Skin of body (tissue), 2 donors: ENCODE results near the gene CLIC5. TPM values are rescaled to one million over a fixed set of nuclear protein-coding genes. Genes with fewer than 3 reads are reported as not detected.
A peak's percentile ranks its signal among the peaks of the same experiment; 100 is the strongest.
"Not testable (repeated sequence)": the region's sequence is repeated elsewhere in the genome, so short reads cannot be mapped to it uniquely, and the experiment has no call there.

Experiments
- DNase-seq: peaks from one replicate; lab custom pipeline; 2025; lab: John Stamatoyannopoulos, UW
- total RNA-seq: library from RNA; depleted of rRNA; stranded (reverse); fragments of >200 nt; gene quantifications from one replicate; pipeline ENCODE4 v1.2.3, GENCODE V29; 2014

Gene CLIC5
- total RNA-seq, 1 donor from 2014 or later = 4.0 TPM

DNA sequence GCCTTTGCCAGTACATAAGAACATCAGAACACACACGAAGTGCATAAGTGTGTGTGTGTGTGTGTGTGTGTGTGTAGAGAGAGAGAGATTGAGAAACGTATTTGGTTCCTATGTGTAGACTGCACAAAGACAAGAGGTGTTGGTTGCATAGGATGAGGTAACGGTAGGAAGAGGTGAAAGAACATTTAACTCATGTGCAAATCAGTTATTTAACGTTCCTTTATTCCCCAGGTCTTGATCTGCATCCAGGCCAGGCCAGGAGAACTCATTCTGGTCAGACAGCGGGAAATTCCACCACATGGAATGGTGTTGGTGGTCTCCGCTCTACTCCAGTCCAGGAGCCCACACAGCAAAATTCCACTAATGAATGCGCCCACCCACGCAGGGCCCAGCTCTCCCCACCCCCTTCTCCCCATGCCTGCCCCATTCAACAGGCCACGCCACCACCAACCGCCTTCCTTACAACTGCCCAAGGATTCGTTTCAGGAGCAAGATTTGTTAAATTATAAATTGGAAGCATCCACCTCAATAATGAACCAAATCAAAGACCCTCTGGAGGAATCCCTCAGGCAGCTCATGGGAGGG is 86.8 kb downstream of the CLIC5 start:
- DNase-seq = no peak

DNA sequence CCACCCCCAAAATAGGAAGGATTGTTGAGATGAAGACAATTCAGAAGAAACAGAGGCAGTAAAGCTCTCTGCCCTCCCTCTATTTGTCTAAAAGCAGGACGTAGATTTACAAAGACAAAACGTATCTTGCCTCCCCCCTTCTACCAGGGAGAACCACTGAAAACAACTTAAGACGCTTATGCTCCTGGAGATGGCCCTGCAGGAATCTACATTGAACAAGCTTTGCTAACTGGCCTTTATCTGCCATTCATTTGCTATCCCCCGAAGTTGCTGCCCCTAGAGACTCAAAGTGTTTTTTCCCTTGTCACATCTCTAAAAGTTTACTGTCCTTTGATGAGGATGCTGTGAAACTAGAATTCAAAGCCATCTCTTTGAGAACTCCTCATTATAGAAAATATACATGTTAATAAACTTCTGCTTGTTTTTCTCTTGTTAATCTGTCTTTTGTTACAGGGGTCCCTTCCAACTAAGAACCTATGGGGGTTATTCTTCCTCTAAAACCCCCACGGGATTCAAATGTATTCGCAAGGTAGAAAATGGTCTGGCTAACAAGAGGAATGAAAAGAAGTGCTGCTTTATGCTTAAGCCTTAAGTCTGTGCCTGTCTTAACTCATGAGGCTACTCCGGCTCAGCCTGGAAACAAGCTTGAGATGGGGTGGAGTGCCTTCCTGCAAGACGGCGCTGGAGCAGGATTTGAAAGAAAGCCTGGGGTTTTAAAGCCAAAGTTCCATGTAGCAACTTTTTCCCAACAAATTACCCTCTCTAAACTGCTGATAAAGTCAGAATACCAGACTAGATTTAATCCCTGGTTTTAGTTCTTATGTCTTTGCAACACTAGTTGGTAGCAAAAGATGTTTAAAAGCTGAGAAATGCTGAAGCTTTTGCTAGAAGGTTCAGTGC is 88.0 kb downstream of the CLIC5 start:
- no peak for DNase-seq

DNA sequence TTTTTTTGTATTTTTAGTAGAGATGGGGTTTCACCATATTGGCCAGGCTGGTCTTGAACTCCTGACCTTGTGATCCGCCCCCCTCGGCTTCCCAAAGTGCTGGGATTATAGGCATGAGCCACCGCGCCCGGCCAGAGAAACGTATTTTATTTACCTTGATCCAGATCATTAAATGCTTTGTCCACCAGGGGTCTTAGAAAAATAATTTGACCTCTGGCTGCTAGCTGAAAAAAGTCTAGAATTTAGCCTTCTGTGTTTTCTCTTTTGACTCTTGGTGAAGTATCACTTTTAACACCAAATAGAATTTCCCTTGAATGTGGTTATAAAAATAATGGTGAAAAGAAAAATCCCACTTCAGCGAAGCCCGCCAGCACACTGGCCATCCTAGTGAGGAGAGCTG is 89.2 kb downstream of the CLIC5 start:
- not testable (repeated sequence) for DNase-seq

DNA sequence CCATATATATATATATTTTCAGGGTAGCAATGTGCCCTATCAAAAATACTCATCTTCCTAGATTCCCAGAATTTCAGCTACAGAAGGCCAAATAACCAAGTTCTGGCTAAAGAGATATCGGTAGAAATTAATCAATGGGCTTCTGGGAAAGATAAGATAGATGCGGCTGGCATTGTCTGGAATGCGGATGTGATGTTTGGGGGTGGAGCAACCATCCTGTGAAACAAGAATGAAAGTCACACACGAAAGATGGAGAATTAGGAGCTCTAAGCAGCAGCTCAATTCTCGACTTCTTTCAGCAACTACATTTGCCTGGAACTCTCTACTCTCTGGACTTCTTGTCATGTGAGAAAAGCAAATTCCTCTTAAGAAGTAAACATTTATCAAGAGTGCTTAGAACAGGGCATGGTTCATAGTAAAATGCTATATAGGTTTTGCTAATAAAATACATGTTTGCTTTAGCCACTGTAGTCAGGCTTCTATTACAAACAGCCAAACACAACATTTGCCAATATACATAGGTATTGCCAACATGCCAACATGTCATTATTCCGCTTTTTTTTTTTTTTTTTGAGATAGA is 90.8 kb downstream of the CLIC5 start:
- DNase-seq = no peak

DNA sequence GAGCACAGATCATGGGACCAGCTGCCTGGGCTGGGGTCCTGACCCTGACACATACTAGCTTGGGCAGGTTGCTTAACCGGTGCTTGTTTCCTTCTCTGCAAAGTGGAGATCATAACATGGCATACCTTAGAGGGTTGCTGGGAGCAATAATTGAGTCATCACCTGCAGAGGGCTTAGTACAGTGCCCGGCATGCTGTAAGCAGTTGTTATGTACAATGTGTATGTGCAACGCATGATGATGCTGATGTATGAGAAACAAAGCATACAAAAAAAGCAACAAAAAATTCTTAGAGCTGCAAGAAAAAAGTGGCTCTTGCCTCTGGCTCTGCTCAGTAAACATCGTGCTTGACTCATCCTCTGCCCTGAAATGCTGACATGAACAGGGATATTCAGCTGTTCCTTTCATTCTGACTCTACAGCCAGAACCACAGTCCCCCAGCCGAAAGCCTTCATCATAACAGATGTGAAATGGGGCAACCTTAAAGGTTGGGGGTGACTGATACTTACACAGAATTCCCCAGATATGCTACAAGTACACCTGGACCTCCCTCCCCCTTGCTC is 91.7 kb downstream of the CLIC5 start:
- no peak for DNase-seq

DNA sequence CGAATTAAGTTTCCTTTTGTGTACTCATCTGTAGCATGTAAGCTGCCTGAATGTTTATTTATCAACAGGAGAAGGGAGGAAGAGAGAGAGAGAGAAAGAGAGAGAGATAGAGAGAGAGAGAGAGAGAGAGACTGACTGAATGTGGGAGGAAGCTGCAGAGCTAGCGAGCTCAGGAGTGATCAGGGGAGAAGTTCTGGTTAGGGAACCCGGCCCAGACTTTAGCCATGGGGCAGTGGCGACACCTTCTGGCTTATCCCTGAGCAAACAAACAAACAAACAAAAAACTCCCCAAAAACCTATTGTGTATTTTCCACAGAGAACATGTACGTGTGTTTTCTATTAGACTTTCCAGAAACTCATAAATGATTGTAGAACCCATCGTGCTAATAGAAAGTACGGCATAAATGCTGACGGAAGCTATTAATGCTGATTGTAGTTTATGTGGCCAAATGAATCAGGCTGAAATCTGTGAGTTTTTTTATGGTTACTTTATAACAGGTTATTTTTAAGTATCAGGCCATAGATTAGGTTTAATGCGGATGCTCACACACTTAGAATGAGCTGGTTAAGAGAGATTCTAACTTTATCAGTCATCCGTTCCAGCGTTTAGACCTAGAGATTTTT is 92.8 kb downstream of the CLIC5 start:
- peak; percentile 88 for DNase-seq

DNA sequence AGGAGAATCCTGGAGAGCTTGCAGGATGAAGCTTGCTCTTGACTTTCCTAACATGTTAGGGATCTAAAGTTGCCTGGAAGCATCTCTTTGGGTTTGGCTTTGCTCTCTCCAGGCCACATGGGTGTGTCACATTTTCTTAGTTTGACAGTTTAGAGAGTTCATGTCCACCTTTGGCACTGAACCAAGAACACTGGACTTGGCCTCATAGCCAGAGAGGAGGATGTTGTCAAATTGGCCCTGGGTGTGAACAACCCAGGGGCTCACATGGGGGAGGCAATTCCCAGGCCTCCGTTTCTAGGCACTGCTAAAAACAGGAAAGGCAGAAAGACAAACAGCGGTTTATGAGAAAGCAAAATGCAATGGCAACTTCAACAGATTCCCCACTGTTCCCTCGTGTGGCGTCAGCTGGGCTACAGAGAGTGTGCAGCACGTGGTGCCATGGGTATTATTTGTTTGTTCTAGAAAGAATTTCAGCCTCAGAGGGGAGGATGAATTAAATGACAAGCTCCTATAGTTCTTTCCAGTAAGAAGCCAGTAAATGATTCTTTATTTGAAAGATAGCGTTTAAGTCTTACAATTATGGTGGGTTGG is 93.9 kb downstream of the CLIC5 start:
- no peak for DNase-seq

DNA sequence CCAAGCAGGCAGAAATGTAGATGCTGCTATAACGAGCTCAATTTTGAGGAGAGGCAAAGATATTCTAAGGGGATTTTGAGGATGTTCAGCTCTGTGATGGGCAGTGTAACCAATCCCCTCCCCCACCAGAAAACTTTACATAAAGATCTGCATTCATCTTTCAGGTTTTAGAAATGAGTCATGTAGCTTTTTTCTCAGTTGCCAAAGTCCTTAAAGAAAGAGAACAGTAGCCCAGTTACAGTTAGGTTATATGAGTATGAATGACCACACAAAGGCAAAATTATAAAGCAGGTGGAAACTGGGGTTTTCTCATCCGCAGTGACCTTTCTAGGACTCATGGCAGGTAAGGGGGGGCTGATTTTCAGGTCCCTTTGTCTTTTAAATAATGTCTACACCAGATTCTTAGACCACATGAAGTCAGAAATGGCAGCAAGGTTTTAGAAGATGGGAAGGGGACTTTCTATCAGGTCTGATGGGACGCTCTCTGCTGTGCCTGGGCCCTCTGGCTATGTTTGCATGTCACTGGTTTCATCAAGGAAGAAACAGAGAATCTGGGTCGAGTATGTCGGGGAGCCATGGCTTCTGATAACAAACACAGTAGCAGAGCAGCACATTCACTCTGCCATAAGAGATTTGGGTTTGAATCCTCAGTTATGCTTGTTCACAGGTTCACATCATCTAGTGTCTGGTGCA is 94.7 kb downstream of the CLIC5 start:
- DNase-seq = no peak

DNA sequence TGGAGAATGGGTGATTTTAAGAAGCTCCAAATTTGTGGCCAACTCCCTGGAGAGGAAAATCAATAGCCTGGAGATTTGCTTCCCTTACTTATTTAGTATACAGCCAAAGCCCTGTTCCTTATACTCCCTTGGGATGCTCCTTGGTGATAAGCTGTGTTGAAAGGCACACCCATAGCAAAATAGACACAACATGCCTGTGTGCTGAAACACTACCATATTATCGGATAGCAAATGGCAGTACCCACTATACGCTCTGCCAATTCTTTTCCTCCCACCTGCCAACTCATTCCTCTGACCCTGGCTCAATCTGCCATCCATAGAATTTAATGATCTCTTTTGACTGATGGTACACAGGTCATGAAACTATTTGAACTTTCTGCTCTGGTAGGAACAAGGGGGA is 98.2 kb downstream of the CLIC5 start:
- no peak for DNase-seq

DNA sequence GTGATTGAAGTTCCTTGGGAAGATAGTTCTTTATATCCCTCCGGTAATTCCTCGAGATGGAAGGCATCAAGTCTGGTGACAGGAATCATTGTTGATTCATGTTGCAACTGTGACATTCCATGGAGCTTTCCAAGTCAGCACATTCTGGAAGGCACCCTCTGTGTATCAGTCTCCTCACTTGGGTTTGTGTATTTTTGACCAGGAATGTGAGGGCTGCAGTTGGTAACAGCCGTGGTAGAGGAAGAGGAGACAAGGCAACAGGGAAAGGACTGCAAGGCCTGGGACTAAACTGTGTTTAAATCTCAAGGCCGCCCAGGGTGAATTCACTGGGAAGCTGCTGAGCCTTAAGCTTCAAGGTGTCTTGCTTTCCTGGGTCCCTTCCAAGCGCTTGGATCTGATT is 99.0 kb downstream of the CLIC5 start:
- DNase-seq = no peak

DNA sequence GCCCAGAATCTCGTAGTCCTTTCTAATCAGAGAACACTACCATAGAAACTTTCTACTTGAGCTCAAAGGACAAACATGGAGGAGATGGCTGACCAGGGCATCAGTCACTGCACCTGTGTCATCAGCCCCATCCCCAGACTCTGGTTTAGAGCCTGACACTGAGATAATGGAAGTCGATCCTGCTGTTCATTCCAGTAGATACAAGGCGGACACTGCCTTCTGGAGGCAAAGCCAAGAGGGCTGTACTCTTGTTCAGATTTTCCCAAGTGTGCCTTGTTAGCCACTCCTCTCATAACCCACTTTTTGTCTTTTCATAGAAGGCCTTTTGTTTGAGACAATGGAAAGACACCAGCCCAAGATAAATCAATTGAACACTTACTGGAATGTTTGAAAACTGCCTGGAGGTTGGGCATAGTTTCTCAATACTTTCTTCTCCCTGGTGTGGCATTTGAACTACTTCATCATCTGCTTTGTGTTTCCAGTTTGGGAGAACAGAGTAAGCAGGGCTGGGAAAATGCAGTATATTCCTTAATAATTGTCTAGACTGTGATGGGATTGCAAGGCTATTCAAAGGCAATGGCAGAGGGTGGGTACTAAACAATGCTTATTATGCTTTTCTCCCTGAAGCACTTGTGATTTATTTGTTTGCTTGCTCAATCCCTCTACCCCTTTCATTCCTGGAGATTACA is 99.7 kb downstream of the CLIC5 start:
- DNase-seq = no peak

DNA sequence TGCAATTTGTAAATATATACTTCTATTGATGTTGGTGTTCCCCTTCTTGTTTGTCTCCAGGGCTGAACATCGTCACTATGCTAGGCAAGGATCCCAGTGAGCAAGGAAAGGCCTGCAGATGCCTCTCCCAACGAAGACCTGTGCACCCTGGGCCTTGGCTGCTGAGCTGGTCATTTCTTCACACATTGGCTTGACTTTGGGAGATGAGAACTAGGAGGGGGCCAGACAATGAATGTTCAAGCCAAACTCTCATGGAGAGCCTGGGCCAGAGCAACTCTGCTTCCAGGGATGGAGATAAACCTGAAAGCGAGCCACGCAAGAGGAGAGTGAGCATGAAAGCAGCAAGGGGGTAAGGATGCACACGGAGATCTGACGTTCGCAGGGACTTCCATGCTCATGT is 104.0 kb downstream of the CLIC5 start:
- no peak for DNase-seq

DNA sequence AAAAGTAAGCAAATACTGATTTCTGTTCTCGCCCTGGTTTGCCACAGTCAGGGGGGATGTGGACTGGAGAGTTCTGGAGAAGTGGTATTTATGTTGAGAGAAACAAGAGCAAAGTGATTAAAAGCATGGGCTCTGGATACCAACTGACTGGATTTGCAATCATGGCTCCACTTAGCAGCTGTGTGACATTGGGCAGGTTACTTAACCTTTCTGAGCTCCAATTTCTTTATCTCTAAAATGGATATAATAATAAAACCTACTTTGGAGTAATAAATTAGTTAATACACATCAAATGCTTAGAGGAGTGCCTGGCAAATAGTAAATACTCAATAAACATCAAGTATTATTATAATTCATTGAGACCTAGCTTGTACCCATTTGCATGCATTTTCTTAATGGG is 111.7 kb downstream of the CLIC5 start:
- DNase-seq = no peak

DNA sequence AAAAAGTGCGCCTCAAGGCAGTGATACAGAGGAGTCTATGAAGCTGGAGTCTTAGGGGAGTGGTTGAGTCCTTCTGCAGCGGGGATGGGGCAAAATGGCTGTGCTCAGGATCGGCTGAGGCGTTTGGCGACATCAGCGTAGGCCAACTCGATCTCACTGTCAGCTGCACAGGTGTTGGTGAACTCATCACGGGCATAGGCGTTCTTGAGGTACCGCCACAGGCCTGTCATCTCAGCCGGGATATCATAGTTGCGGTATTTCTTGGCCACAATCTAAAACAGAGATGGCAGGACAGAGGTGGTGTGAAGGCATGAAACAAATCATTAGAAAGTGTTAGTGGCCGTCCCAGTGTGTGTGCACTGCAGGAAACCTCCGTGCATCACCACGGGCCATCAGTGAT is 112.7 kb downstream of the CLIC5 start:
- no peak for DNase-seq

DNA sequence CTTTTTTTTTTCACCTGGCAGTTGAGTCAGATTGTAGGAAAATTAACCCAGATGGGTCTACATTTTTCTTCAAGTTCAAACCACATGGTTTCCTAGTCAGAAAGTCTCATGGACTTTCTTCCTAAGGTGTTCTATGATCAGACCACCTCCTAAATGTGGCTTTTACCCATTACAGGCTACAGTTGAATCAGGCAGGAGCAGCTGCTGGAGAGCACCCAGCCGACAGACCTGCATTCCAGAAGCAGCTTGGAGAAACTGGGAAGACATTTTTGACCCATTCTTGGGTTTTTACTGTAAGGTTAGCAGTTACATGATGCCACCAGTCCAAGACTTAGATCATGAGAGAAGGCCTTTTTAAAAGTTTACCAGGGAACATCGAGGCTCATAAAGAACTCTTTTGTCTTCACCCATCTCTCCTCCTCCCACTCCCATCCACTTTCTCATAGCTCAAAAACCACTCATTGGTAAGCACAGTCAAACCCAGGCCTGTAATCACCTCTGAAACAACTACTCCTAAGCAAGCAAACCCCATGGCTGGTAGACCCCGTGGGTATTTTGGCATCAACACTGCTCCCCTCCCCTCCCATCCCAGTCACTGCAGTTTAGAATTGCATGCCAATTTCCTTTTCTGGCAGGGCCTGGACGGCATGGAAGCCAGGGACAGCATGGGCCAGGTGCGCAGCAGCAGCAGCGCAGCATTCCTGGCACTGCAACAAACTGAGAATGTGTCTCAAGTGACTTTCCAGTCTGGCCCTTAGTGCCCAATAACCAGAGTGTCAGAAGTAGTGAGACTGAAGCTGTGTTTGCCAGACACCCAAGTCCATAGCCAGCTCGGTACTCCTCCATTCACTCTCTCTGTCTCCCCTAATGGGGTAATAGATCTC is 113.7 kb downstream of the CLIC5 start:
- no peak for DNase-seq

DNA sequence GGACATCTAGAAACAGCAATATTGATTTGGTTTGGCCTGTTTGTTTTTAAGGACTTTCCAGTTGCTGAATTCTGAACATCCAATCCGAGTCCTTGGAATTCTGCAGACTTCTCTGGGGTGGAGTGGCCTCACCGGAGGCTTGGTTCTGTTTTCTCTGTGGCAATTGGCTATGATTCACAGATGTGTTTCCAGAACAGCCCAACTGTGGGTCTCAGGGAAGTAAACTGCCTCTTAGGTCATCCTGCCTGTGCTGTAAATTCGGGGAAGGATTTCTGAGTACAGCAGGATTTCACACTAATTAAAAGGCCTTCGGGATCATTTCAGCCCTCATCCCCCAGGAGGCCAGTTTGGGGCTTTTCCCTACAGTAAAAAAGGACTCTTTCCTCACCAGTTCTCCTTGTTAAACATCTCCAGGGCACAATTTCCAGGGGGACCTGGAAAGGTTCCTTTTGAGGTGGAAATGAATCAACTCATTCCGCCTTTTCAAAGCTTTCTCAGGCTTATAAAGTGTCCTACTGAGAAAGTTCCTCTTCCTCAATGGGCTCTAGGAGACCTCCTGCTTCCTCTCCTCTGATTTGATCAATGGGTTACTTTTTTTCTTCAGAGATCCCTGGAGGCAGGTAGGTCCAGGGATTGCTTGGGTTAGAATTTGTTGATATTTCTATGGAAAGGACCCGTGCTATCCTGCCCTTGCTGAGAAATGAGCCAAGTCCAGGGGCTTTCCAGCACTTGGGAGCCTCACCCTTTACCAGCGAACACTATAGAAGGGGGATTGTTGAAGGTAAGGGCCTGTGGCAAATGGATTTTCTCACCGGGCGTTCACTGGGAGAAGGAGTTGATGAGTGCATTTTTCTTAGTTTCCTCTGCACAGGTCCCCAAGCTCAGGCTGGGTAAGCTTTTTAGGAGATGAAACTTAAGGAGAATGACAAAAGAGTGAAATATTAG is 114.6 kb downstream of the CLIC5 start:
- DNase-seq = no peak

DNA sequence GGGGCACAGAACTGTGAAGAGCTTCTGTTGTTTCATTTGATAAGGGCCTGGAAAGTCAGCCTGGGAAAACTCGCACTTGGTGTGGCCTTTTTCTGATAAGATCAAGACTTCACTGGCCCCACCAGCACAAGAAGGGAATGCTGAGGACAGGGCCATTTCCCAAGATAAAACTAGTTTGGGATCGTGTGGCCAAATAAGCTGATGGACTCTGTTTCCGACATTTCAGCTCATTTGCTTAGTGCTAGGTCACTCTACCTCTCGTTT is 116.0 kb downstream of the CLIC5 start:
- no peak for DNase-seq

DNA sequence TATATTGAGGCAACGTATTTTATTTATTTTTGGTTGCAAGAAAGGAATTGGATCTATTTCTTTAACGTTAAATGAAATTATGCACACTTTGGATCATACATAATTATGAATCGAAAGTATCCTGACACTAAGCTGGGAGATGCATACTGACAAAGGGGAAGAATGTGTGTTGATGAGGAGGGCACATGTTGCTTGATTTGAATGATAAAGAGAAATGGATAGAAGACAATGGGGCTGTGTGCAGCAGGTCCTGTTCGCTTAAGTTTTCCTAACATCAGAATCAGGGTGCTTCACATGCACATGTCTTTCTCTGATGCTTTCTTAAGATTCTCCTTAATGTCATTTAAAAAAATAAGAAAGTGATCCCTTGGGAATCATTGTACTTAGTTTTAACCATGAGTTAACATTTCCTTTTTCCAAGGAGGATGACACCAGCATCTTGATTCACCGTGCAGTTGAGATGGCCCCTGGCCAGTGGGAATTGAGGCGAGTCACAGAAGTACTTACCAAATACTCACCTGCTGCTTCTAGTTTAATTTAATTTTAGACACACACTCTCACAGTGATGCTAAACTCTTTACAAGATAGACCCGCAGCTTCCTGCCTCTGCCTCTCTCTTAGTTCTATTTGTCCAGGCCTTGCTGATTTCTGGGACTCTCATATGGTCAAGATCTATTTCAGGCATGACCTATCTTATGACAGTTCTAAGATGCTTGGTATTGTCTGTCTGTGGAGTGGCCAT is 116.5 kb downstream of the CLIC5 start:
- DNase-seq = no peak
